A549 (cell line): ENCODE measurements around the gene ASIC2. TPM values are rescaled to one million over a fixed set of nuclear protein-coding genes. Genes with fewer than 3 reads are reported as not detected.

Source experiments
- ATAC-seq, 2 experiments: fragments of 200-7000 bp in 1 of 2; fragments of >200 bp in 1 of 2; cut with Nextera tagmentation in 1 of 2; cut with Tn5 transposase in 1 of 2; 3 replicates each; pipeline versions ENCODE4 v1.8.0 to v1.9.1; 2018 to 2020; ENCODE audit warnings: mild to moderate bottlenecking in 1 of 2, moderate library complexity in 1 of 2
- CTCF ChIA-PET: fragments of 300-600 bp; sonication (Branson Sonifier 250); formaldehyde crosslinking; extraction: SDS; loops from one replicate; lab custom pipeline; 2021; ENCODE audit warnings: antibody characterized with exemption, inconsistent platforms; lab: Yijun Ruan, JAX
- POLR2A ChIA-PET: fragments of 350-600 bp; formaldehyde crosslinking; extraction: SDS; loops from one replicate; lab custom pipeline; 2021; ENCODE audit warnings: antibody characterized with exemption, inconsistent platforms; lab: Yijun Ruan, JAX
- DNase-seq, 2 experiments: peaks; one replicate each; pipeline versions ENCODE4 v3.0.0 to v3.0.0-alpha.2; 2011 to 2016; ENCODE audit warnings: low read depth in 1 of 2, low spot score in 1 of 2
- FAIRE-seq: peaks from 2 replicates; lab custom pipeline; 2011; peaks lifted over from hg19 to GRCh38; lab: Jason Lieb, UNC
- H3K27ac ChIP-seq, 2 experiments: fragments of >200 bp; sonication (Bioruptor Twin); formaldehyde crosslinking; 3 replicates each; pipeline ENCODE4 v1.5.1; 2016 to 2017
- H3K4me1 ChIP-seq: fragments of >200 bp; sonication (Bioruptor Twin); formaldehyde crosslinking; 3 replicates; pipeline ENCODE4 v1.6.1; 2016
- H3K4me2 ChIP-seq: fragments of >200 bp; sonication (Bioruptor Twin); formaldehyde crosslinking; 3 replicates; pipeline ENCODE4 v1.6.1; 2016
- H3K4me3 ChIP-seq: fragments of >200 bp; sonication (Bioruptor Twin); formaldehyde crosslinking; 3 replicates; pipeline ENCODE4 v1.5.1; 2016
- H3K9me3 ChIP-seq: fragments of >200 bp; sonication (Bioruptor Twin); formaldehyde crosslinking; 3 replicates; pipeline ENCODE4 v1.6.1; 2016
- CBX8 ChIP-seq: fragments of 200-600 bp; sonication (generic); IDR thresholded peaks from 2 replicates; pipeline ENCODE4 v1.6.1; 2016
- EHF ChIP-seq: fragments of 250-450 bp; sonication (Bioruptor Pico); IDR thresholded peaks from 2 replicates; pipeline ENCODE4 v1.5.0; 2020; ENCODE audit warnings: mild to moderate bottlenecking
- ESRRA ChIP-seq: fragments of 150-350 bp; IDR thresholded peaks from 2 replicates; pipeline ENCODE4 v1.6.1; 2014; ENCODE audit warnings: mild to moderate bottlenecking, low read length, borderline replicate concordance
- HOXB13 ChIP-seq: fragments of 250-450 bp; sonication (Bioruptor Pico); IDR thresholded peaks from 2 replicates; pipeline ENCODE4 v1.5.0; 2020; ENCODE audit warnings: low read depth, mild to moderate bottlenecking, moderate library complexity
- MAFK ChIP-seq: fragments of 450-650 bp; IDR thresholded peaks from 2 replicates; pipeline ENCODE4 v1.6.1; 2014; ENCODE audit not compliant: partially characterized antibody
- MYC ChIP-seq: IDR thresholded peaks from 2 replicates; pipeline ENCODE4 v1.6.1; 2012; ENCODE audit warnings: mild to moderate bottlenecking, inconsistent platforms, low read length, improper control_type of control experiment, borderline replicate concordance
- NFE2L2 ChIP-seq: fragments of 150-350 bp; conservative IDR thresholded peaks from 2 replicates; pipeline ENCODE4 v1.6.1; 2014; ENCODE audit warnings: low read length
- NR3C1 ChIP-seq: fragments of >200 bp; sonication (Bioruptor Twin); formaldehyde crosslinking; IDR thresholded peaks from 3 replicates; pipeline ENCODE4 v1.6.1; 2017
- RAD21 ChIP-seq, 2 experiments: fragments of >200 bp in 1 of 2; sonication (Bioruptor Twin) in 1 of 2; formaldehyde crosslinking in 1 of 2; IDR thresholded peaks in 1 of 2; conservative IDR thresholded peaks in 1 of 2; 2 replicates in 1 of 2; 3 replicates in 1 of 2; pipeline ENCODE4 v1.6.1; 2012 to 2018; ENCODE audit warnings: inconsistent platforms in 1 of 2
- RCOR1 ChIP-seq: fragments of 150-350 bp; IDR thresholded peaks from 2 replicates; pipeline ENCODE4 v1.6.1; 2014; ENCODE audit warnings: antibody characterized with exemption, low read length, low read depth
- RNF2 ChIP-seq: fragments of 200-600 bp; sonication (generic); IDR thresholded peaks from 2 replicates; pipeline ENCODE4 v1.6.1; 2016; ENCODE audit warnings: low read depth, mild to moderate bottlenecking, antibody characterized with exemption, moderate library complexity, borderline replicate concordance
- SMC3 ChIP-seq: fragments of >200 bp; sonication (Bioruptor Twin); formaldehyde crosslinking; IDR thresholded peaks from 3 replicates; pipeline ENCODE4 v1.6.1; 2018; ENCODE audit warnings: inconsistent platforms
- ZFP36 ChIP-seq: fragments of 450-650 bp; IDR thresholded peaks from 2 replicates; pipeline ENCODE4 v1.6.1; 2014; ENCODE audit warnings: borderline replicate concordance; ENCODE audit not compliant: partially characterized antibody
- ZSCAN20 ChIP-seq: fragments of 250-450 bp; sonication (Bioruptor Pico); IDR thresholded peaks from 2 replicates; pipeline ENCODE4 v1.8.0; 2022; ENCODE audit warnings: mild to moderate bottlenecking, moderate library complexity
- WGBS: methylation state at CpG from one replicate; pipeline ENCODE4 v1.1.6; 2017; ENCODE audit errors: missing lambda C conversion rate; 5-methylcytosine and 5-hydroxymethylcytosine counted together
- polyA plus RNA-seq, 4 experiments: library from polyadenylated mRNA; depleted of rRNA in 3 of 4; stranded (reverse); fragments of >200 nt; fragmentation: RNase III in 1 of 4; extraction: RNeasy Plus Mini Kit Qiagen cat#74134 plus additional on column Dnase treatment in 1 of 4; gene quantifications; 2 replicates in 3 of 4; 3 replicates in 1 of 4; pipeline ENCODE4 v1.2.3, GENCODE V29; 2011 to 2017
- TF ChIP-seq, protein P1 (sequence below): fragments of >200 bp; sonication (Bioruptor Twin); formaldehyde crosslinking; IDR thresholded peaks from 3 replicates; pipeline ENCODE4 v1.5.1; 2016
- TF ChIP-seq, protein P2 (sequence below): IDR thresholded peaks from 2 replicates; pipeline ENCODE4 v1.6.1; 2012; ENCODE audit warnings: low read depth, borderline replicate concordance
- TF ChIP-seq, protein P3 (sequence below): IDR thresholded peaks from 2 replicates; pipeline ENCODE4 v1.6.1; 2012
- TF ChIP-seq, protein P4 (sequence below): fragments of 250-450 bp; sonication (Bioruptor Pico); IDR thresholded peaks from 2 replicates; pipeline ENCODE4 v1.5.0; 2021; ENCODE audit warnings: mild to moderate bottlenecking, moderate library complexity, borderline replicate concordance

The ASIC2 gene
- polyA plus RNA-seq, 2 of the 4 experiments (the other 2 are of a cell fraction) = 1.5 to 1.9 TPM

DNA sequence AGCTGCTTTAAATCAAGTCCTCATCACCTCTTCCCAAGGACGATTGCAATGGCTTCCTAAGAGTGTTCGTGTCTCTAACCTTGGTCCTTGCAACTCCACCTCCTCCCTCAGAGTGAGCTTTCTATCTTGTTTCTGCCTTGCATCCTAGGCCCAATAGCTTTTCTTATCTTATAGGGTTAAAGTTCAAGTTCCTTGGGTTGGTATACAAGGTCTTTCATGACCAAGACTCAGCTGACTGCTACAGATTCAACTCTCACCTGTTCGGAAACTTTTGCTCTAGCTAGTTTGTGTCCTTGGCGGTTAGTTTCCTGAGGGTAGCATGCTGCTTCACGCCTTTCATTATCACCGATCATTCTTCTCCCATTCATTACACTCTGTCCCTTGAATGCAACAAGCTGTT lies 290.8 kb downstream of the ASIC2 start:
- CTCF ChIA-PET = interaction anchor here (1.0 to 2.0 kb wide), 6 partner anchors 9 to 290 kb away, joined by 3 to 8 read pairs (median 4); no protein-coding TSS in a partner anchor

DNA sequence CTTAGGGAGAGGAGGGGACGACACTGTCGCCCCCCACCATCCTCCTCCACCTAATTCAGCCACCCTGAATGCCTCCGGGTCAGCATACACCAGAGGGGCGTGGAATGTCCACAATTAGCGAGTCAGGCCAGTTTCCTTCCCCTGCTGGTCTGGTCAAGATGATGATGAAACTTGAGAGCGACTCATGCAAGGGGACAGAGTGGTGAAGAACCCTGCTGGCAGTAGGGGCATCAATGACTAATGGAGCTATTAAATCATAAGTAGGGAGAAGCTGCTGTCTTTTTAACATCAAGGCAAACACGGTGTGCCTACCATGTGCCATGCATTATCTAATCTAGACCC lies 294.2 kb downstream of the ASIC2 start:
- ATAC-seq (peak; percentile 67 to 70), FAIRE-seq (peak; percentile 39), DNase-seq (peak in 1 of 2 experiments; percentile 44)
- H3K4me2 ChIP-seq = peak overlapping the region; percentile 75
- CTCF ChIA-PET = interaction anchor here (0.5 to 3.0 kb wide), 31 partner anchors 8 to 684 kb away, joined by 3 to 59 read pairs (median 4); partner anchors contain the start of gene ASIC2
- peak overlapping the region; percentile 28 for H3K4me3 ChIP-seq
- WGBS = 3% methylated on average over 6 of the region's 7 CpGs
- TF ChIP-seq, protein P1, sequence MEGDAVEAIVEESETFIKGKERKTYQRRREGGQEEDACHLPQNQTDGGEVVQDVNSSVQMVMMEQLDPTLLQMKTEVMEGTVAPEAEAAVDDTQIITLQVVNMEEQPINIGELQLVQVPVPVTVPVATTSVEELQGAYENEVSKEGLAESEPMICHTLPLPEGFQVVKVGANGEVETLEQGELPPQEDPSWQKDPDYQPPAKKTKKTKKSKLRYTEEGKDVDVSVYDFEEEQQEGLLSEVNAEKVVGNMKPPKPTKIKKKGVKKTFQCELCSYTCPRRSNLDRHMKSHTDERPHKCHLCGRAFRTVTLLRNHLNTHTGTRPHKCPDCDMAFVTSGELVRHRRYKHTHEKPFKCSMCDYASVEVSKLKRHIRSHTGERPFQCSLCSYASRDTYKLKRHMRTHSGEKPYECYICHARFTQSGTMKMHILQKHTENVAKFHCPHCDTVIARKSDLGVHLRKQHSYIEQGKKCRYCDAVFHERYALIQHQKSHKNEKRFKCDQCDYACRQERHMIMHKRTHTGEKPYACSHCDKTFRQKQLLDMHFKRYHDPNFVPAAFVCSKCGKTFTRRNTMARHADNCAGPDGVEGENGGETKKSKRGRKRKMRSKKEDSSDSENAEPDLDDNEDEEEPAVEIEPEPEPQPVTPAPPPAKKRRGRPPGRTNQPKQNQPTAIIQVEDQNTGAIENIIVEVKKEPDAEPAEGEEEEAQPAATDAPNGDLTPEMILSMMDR = no peak
- no peak for TF ChIP-seq MYC
- TF ChIP-seq, protein P2, sequence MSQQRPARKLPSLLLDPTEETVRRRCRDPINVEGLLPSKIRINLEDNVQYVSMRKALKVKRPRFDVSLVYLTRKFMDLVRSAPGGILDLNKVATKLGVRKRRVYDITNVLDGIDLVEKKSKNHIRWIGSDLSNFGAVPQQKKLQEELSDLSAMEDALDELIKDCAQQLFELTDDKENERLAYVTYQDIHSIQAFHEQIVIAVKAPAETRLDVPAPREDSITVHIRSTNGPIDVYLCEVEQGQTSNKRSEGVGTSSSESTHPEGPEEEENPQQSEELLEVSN = no peak
- H3K27ac ChIP-seq = peak overlapping the region; percentile 54 to 72; a peak in 5 of 6 replicates
- no peaks in the 10 kb centered on the region for H3K9me3 ChIP-seq
- H3K4me1 ChIP-seq = peaks cover 8% of the 10 kb centered on the region; the same call in 2 of the 3 replicates
- POLR2A ChIA-PET = interaction anchor here (0.6 to 0.7 kb wide), 2 partner anchors 33 to 242 kb away, joined by 3 read pairs; no protein-coding TSS in a partner anchor

More for the DNA sequence above, 290.8 kb downstream of the ASIC2 start:
- no peak for DNase-seq
- no peak for TF ChIP-seq NR3C1
- TF ChIP-seq, protein P3, sequence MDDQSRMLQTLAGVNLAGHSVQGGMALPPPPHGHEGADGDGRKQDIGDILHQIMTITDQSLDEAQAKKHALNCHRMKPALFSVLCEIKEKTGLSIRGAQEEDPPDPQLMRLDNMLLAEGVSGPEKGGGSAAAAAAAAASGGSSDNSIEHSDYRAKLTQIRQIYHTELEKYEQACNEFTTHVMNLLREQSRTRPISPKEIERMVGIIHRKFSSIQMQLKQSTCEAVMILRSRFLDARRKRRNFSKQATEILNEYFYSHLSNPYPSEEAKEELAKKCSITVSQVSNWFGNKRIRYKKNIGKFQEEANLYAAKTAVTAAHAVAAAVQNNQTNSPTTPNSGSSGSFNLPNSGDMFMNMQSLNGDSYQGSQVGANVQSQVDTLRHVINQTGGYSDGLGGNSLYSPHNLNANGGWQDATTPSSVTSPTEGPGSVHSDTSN = no peak
- TF ChIP-seq EHF (CRISPR knock-in tag) = no peak
- no peak for TF ChIP-seq RNF2
- no peak for TF ChIP-seq ZFP36
- TF ChIP-seq, protein P2 = no peak
- no peak for TF ChIP-seq NFE2L2
- no peak for TF ChIP-seq HOXB13 (CRISPR knock-in tag)
- TF ChIP-seq, all 56 proteins: peak for 0
- Histone ChIP-seq H3K9me3 (no peaks in the 10 kb centered on the region), H3K4me1 (peaks cover 8% of the 10 kb centered on the region; the same call in 2 of the 3 replicates), H3K4me2 (no peak overlapping the region), H3K27ac (no peak overlapping the region), H3K4me3 (no peak overlapping the region)
- no peak for ATAC-seq
- 68% methylated on average over 6 of the region's 6 CpGs for WGBS
- no peak for FAIRE-seq
- POLR2A ChIA-PET = no interaction called here

DNA sequence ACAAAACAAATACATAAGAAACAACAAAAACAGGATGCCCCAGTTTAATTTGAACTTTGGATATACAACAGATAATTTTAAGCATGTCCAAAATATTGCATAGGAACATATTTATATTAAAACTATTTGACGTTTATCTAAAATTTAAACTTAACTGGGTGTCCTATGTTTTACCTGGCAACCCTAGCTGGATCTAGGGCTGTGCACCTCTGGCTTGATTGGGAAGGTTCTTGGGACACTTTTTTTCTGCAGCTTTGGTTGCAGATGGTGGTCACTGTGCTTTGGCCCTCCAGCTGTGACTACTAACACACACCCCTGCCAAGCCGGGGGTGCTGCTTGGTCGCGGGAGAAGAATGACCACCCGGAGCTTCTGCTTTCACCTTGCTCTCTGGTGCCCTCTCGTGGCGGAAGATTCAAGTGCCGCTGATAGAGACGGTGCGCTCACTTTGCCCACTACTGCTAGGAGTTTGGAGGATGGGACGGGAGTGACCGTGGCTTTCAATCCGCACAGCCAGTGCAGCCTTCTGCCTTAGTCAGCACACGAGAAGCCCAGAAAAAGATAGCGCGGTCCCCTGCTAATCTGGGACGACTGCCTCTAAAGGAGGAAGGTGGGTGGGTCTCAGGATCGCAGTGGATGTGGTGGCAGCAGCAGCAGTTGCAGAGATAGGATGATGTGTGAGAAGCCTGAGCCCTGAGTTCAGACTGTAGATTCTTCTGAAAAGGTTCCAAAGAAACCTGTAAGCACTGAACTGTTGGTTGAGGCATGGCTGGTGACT lies 294.8 kb downstream of the ASIC2 start:
- FAIRE-seq (peak; percentile 88), ATAC-seq (peak; percentile 88 to 94), DNase-seq (peak; percentile 69 to 79)
- H3K27ac ChIP-seq = peak overlapping the region; percentile 54 to 72; a peak in 5 of 6 replicates
- H3K4me1 ChIP-seq = peaks cover 8% of the 10 kb centered on the region; the same call in 2 of the 3 replicates
- TF ChIP-seq MAFK (peak; percentile 11), SMC3 (peak; percentile 82), HOXB13 (CRISPR knock-in tag) (no peak), ZSCAN20 (CRISPR knock-in tag) (no peak), RCOR1 (no peak), RAD21 (conservative IDR thresholded peaks at IDR 0.05 in 1 of 2, IDR thresholded peaks at IDR 0.05 in 1 of 2) (peak; percentile 66 to 71), ESRRA (no peak), CBX8 (no peak)
- TF ChIP-seq, protein P1 = peak; percentile 92
- TF ChIP-seq, protein P4, sequence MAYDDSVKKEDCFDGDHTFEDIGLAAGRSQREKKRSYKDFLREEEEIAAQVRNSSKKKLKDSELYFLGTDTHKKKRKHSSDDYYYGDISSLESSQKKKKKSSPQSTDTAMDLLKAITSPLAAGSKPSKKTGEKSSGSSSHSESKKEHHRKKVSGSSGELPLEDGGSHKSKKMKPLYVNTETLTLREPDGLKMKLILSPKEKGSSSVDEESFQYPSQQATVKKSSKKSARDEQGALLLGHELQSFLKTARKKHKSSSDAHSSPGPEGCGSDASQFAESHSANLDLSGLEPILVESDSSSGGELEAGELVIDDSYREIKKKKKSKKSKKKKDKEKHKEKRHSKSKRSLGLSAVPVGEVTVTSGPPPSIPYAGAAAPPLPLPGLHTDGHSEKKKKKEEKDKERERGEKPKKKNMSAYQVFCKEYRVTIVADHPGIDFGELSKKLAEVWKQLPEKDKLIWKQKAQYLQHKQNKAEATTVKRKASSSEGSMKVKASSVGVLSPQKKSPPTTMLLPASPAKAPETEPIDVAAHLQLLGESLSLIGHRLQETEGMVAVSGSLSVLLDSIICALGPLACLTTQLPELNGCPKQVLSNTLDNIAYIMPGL = no peak
- TF ChIP-seq, protein P3 = no peak
- peak overlapping the region; percentile 75 for H3K4me2 ChIP-seq
- ChIA-PET CTCF (interaction anchor here (0.6 to 3.0 kb wide), 56 partner anchors 9 to 755 kb away, joined by 3 to 59 read pairs (median 4); partner anchors contain the start of genes ASIC2 and MYO1D), POLR2A (interaction anchor here (0.6 kb wide), 1 partner anchor 33 kb away, joined by 3 read pairs; no protein-coding TSS in a partner anchor)
- H3K4me3 ChIP-seq = peak overlapping the region; percentile 28
- 3% methylated on average over 18 of the region's 18 CpGs for WGBS
- no peaks in the 10 kb centered on the region for H3K9me3 ChIP-seq
